Stimulated activated CD8-positive, alpha-beta memory T cell treated with anti-CD3 and anti-CD28 coated beads, Interleukin-7, amount 100 ng/mL, for 24 hours (primary cell): ENCODE results near the gene GLI3.

ENCODE experiments used
- DNase-seq: peaks from one replicate; pipeline ENCODE4 v3.0.0-alpha.2; 2020; ENCODE audit warnings: low read depth

GLI3 gene

DNA sequence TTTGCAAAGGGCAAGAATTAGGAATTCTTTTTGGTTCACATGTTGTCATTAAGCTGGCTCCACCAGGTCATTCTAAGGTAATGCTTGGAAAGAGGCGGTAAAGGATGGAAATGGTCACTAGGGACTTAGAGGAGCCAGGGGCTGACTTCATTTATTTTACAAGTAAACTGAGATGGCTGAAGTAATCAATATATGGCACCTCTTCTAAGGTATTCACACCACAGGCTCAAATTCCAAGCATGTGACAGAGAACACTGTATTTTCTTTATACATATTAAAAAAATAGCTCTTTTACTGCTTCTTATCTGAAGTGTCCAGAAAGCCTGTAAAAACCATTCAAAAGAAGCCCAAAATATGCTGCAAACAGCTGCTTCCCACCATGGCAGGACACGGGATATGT lies 239.0 kb downstream of the GLI3 start:
- no peak for DNase-seq

DNA sequence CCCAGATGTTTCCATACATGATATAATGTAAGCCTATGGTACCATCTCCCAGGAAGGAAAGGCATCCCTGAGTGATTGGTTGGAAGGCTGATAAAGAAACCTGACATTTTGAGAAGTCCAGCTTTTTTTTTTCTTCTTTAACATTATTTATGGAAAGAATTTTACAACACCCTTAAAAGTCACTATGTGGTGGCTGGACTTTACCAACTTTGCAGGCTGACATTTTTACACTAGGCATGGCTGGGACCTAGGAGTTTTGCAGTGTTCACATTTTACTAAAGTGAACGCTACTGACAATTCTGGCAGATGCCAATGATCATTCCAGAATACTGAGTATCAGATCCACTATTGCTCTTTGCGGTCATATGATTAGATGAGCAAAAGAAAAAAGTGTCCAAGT lies 239.9 kb downstream of the GLI3 start:
- no peak for DNase-seq

DNA sequence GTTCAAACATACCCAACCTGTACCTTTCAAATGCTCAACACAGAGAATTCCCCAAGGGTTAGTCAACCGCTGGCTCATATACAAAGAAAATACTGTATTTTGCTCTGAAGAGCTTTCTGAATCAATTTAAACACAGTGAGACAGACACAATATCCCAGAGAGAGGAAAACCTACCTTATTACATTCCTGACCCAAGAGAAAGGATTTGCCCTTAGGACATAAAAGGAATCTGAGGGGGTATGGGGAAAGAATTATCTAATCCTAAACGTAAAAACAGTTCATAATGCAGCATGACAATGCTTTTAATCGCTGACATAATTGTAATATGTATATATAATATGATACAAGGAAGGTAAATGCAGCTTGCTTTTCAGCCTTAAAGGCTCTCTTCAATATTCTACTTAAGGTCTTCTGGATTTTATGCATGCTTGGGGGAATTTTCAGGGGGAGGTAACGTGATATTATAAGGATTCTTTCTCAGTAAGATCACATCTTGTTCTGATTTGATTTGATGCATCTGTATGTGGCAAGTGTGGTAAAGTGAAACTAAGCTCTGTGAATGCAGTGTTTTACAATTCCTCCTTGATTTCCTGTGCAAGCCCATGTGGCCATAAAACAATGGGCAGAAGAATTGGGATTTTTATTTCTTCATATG lies 240.5 kb downstream of the GLI3 start:
- DNase-seq, result no peak

DNA sequence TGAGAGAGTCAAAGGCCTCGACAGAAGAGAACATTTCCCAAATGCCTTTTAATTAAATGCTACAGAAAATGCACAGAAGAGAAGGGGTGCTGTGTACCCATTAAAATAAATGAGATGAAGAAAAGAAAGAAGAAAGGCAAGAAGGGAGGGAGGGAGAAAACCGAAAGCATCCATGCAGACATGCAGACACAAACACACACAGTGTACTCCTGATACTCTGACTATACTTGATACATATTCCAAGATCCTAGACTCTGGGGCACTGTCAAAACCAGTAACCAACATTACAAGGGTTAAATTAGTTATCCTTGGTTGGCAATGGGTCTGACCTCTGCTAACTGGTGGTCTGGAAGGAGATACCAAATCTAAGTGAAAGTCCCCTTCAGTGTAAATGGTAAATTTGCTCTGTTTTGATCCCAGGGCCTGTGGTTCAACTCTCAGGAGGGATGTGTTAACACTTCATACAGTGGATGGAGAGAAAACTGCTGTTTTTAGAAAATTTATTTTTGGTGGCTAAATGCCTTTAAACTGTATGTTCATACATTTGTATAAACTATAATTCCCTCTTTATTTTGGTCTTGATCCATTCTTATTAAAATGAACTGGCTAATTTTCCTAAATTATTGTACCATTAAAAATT lies 241.3 kb downstream of the GLI3 start:
- no peak for DNase-seq

DNA sequence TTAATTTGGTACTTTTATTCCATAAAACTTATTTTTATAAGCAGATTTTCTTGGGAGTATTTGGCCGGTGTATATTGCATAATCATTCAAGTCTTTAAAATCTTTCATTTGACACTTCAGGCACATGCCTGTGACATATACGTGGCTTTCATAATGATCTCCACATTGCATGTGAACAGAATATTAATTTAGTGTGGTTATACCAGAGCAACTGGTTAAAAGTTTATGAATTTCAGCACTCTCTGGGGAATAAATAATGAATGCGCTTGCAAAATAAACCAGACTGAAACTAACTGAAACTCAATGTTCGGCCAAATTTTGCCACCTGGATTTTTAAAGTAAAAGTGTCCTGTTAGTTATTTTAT lies 242.3 kb downstream of the GLI3 start:
- no peak for DNase-seq

DNA sequence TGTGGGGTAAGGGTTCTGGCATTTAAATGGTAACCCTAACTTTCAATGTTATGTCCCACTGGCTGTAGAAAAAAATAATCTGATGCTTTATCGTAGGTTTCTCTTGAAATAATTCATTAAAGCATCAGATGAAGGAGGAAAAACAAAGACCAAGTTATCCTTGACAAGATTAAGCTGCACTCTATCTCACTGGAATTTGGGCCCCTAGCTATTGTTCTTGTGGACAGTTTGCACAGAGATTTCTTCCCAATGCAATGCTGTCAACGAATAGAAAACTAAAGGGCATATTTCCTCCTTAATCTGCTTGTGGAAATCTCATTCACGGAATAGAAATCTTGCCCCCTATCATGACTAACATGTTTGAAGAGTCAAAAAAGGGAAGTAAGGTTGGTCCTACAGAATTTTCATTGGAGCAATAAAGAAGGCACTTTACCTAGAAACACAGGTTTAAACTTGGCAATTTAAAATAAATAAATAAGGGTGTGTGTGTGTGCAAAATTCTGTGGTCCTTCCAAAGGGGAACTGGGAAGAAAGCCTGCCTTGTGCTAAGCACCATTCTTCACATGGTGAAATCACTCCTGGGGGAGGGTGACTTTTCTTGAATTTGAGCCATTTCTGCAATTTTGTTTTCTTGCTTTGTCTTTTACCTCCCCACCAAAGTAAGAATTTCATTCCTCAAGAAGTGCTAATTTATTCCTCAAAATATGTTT lies 242.8 kb downstream of the GLI3 start:
- no peak for DNase-seq

DNA sequence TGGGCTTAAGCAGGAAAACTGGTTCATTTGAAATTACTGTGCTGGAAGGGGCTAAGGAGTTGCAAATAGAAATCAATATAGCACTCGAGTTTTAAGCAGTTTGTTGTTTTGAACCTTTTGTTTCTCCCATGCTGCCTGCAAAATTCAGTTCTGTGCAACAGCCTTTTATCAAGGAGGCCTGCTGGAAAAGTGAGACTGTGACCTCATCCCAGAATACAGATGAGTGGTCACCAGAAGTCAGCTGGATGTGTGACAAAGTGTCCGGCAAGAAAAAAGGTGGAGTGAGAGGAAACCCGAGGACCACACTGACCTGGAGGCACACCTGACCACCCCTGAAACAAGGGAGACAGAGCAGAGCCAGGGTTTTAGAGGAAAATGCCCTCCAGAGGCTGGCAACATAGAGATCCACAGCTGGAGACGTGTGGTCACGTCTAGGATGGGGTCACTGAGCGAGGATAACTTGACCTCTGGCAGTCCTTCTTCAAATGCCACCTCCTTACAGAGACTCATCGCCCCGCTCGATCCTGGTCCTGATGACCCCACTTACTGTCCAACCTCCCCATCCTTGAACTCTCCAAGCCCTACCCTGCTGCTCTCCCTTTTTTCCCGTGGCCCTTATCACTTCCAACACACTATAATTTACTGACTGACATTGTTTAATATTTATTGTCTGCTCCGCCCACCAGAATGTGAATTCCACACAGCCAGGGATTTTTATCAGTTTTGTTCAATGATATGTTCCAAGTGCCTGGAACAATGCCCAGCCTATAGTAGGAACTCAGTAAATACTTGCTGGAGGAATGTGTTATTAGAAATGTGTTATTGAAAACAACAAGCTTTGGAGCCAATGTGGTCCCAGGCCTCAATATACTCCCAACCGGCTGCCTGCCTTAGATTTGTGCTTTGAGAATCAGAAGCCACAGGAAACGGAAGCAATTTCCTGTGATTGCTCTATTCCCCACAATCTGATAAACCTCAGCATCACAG lies 243.8 kb downstream of the GLI3 start:
- no peak for DNase-seq

DNA sequence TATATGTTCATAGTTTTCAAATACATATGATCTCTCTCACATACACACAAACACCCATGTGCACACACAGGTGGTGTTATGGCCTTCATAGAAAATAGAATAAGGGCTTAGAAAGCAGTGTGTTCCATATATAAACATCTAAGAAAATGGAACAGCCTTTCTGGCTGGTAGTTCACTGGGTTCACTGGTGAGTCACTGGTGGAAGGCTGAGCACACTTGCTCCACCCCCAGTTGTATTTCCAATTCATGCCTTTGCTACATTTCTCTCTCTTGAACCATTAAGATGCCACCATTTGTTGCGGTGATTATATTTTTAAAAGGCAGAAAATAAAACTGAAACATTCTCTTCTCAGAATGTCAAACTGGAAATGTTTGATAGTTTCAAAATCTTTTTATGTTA lies 252.1 kb downstream of the GLI3 start:
- no peak for DNase-seq

DNA sequence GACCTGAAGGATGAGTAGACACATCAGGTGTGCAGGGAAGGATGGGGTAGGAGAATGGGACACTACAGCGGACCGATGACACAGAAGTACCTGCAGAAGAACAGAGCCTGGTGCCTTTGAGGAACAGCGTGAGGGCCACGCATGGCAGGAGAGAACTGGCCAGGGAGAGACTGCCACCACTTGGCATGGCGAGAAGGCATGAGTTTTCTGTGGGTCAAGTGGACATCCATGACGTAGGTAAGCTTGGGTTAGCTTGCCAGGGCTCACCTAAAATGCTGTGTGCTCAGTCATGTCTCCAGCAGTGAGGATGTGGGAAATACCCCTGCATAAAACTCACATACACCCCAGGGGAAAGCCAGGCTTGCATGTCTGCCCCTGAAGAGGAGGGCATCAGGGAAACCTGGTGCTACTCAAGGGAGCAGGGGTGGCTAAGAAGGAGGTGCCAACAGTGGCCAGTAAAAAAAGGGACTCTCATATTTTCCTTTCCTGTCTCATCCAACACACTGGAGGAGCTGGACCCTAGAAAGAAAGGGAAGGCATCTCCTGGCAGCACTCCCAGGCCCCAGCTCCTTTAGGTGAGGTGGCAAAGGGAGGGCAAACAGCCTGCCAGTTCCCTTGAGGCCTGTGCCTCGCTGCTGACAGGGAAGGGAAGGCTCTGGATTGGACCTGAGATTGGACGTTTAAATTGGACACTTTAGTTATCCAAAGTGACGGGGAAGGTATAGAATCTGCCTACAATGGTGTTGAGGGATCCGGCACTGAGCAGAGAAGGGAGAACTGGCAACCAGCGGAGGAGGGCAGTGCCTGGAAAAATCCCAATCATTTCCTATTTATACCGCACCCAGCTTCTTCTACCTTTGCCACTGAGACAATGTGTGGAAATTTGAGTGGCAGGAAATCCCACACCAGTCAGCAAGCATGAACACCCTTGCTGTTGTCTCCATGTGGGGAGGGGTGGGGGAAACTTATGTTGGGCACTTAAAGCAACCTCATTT lies 255.7 kb downstream of the GLI3 start:
- DNase-seq, result no peak

DNA sequence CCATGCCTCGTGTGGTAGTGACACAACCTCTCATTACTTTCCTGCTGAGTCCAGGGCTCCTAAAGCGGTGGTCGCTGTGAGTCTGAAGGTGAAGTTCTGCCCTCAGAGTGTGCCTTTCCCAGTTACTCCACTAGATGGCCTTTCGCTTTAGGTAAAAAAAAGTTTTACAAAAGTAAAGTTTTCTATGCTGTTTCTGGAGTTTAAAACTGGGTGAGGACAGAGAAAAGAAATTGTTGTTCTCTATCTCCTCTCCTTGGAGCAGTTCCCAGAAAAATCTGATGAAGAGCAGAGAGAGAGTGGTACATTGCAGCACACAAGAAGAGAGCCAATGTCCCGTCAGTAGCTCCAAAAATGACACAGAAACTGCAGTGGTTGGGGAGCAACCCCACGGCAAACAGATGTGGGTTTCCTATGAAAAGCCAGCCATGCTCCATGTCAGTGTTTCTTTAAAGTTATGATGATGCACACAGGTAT lies 257.1 kb downstream of the GLI3 start:
- DNase-seq, result no peak

DNA sequence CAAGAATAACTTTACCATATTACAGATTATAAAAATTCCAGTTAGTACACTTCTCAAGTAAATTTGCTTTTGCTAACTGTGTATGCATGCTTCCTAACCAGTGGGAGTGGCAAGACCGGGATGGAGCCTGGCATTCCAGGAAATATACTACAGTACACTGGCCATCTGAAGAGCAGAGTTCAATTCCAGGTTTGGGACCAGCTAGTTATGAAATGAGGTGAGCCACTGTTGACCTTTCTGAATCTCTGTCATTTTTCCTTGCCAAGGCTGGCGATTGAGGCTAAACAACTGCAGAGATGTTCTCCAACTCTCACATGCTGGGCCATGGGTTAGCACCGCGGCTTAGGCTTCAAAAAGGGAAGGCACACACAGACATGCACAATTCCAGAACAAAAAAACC lies 258.2 kb downstream of the GLI3 start:
- DNase-seq, result no peak

DNA sequence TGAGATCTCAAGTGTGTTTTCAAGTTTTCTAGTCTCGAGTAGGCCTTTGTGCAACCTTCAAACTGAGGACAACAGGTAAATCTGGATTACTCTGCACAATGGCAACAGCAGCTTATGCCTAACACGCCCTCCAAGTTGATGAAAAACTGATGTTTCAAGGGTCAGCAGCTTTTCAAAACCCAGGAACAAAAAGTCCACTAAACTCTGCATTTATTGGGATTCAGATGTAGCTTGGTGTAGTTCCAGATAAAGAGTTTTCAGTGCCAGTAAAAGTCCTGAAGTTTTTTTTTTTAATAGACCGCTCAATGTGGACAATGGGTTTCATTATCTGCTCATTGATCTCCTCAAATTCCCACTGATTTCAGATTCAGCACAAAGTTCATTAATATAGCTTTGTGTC lies 259.3 kb downstream of the GLI3 start:
- no peak for DNase-seq

DNA sequence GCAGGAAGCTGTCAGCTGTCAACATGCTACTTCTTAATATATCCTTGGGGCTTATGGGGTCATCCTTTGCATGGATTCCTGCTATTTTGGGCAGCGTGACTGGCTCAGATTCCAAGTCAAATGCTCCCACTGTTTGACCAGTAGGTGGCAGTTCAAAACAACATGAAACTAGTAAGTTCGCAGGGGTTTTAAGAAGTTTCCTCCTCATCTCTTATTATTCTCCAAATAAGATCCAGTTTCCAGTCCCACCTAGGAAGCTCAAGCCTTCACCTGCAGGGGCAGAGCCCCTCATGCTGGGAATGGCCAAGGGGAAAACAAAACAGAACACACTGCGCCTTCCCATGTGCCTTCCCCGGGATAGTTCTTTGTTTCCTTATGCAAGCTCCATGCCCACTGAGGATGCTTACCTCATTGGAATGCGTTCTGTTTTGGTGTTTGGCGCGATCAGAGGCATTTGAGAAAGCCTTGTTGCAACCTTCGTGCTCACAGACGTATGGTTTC lies 259.8 kb downstream of the GLI3 start:
- DNase-seq, result no peak

DNA sequence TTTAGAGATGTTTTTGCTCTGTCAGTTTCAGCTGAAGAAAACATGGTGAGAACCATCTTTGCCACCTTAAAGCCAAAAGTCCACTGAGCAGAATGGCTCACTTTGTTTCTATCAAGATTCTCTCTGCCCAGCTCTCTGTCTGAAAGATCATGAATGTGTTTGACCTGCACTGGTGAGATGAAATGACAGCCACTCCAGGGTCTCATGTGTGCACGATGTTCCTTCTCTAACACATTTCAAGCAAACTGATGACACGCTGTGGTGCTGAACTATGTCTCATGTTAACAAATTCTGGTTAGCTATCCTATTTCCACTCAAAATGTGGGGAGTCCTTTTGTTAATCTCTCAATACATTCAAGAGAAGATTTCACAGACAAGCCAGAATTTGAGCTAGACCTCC lies 260.6 kb downstream of the GLI3 start:
- no peak for DNase-seq

DNA sequence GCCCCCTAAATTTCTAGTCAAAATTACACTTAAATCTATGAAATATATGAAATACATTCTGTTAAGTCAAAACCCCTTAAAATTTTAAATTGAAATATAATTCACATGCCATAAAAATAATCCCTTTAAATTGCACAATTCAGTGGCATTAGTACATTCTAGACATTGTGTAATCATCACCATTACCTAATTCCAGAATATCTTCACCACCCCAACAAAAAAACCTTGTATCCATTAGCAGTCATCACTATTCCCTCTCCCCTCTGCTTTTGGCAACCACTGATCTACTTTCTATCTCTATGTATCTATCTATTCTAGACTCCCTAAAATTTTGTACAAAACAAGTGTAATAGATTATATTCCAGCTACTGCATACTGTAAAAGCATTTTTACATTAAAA lies 261.2 kb downstream of the GLI3 start:
- no peak for DNase-seq

DNA sequence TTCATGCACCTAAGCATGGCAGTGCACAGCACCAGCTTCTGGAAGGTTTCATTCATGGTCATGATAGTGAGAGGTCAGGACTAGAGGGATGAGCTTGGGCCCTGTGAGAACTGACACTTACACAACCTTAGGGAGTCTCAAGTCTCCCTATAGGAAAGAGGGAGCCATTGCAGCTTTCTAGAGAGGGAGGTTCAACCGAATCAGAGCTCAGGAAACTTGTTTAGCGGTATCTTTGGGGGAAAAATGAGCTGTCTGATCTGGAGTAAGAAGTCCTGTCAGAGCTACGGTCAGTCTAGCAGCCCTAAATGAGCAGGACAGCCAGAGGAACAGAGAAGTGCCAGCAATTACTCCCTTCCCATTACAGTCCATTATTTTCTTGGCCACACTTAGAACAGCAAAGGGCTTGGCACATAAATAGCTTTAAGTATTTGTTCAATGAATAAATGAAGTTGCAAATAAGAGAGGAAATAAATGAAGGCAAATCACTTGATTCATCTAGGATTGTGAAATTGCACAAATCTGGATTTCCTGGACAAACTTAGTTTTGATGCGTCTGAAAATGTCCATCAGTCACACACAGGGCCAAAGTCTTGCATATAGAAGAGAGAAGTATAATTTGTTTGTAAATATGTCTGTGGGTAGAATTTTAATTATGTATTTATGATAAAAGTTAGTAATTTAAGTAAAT lies 262.0 kb downstream of the GLI3 start:
- no peak for DNase-seq

DNA sequence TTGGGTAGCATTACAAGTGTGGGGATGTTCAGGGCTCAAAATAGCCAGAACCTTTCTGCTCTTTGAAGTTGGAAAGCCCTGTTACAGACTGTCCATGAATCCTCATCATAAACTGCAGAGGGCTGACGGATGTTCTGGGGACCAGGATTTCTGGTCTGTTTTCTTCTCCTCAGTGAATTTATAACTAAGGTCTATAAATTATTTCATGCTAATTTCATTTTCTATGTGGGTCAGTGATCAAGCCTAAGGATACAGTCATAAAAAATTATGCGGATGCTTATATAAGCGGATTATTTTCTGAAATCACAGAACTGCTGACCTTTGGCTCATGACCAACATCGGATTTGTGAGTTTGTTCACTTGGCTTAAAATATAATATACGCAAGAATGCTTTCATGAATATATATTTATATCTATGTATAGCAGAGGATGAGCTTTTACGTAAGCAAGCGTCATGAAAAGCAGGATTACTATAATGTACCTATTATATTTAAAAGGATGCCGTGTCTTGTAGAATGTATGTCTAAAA lies 263.7 kb downstream of the GLI3 start:
- no peak for DNase-seq

DNA sequence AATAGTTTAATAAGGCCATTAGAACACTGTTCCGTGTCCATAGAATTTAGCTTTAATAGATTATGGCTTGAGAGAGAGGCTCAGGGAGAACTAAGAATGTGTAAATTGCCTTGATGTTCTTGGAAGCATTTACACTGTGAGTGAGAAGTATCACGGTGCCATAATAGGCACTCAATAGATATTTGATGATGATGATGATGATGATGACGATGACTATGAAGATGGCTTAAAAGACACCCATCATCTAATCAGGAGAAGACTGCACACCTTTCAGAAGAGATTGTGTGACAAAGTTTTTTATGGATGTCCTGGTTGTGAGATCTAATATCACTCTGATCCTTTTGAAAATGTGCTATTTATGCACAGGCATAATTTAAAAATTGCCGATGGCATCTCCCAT lies 264.2 kb downstream of the GLI3 start:
- no peak for DNase-seq

DNA sequence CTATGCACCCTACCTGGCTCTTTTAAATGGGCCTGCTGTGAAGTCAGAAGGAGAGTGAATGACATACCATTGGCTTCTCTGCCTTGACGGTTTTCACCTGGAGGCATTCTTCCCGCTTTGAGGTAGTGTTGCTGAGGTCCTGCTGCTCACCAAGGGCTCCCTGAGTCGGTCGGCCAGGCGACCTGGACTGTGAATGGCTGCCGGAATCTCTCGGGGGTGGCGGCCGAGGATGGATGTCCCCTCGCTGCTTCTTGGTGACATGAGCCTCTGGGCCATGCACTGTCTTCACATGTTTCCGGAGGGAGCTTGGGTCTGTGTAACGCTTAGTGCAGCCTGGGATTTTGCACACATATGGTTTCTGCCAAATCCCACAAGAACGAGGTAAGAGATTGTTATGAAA lies 264.7 kb downstream of the GLI3 start:
- no peak for DNase-seq

DNA sequence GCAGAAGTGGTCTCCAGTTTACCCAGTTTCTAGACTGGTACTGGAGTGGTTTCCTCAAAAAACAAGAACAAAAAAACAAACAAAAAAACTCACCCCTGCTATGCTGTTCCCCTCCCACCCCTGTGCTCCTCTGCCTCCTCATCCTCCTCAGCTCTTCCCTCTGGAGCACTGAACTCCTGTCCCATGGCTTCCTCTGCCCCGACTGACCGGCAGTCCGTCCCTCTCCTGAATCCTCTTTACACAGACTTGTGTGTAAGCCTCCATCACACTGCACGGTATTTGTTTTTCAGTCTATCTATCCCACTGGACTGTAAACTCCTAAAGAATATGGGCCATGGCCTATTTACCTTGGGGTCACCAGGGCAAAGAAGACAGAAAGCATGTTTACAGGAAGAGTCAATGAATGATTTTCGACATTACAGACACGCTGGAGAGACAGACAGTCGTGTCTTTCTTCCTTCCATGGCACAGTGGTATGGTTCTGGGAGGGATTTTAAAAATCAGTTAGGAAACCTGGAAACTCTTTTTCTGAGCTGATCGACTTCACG lies 265.3 kb downstream of the GLI3 start:
- no peak for DNase-seq
